ENCODE measurements around the gene SLC16A4.
"Not testable (repeated sequence)": the region's sequence is repeated elsewhere in the genome, so short reads cannot be mapped to it uniquely, and the experiment has no call there.

The SLC16A4 gene

DNA sequence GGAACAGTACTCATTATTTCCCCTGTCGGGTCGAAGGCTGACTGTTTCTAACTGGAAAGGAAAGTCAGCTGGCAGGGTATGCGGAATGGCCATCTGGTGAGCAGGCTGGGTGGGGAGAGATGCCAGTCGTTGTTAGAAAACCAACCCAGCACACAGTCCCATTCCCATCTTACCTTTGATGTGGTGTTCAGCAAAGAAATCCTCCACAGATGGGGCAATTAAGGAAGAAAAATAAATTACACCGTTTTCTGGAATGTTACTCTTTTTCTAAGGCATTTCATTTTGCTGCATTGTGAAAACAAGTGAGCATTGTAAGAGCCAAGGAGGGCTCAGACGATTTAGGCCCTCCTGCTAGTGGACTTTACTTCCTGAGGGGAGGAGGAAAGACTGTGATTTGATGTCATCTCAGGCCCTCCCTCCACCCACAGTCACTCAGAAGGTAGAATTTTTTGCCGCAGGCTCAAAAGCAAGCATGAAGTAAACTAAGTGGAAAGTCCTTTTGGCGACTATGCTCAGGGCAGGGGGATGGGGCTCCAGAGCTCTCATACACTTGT, at the start of gene SLC16A4:
TSS of gene SLC16A4 (minus strand) at position 335 of the 554 bp plus-strand sequence. CDS start 1,703 bp downstream, outside the sequence.
- no peak for DNase-seq (ENCODE audit: low spot score)

DNA sequence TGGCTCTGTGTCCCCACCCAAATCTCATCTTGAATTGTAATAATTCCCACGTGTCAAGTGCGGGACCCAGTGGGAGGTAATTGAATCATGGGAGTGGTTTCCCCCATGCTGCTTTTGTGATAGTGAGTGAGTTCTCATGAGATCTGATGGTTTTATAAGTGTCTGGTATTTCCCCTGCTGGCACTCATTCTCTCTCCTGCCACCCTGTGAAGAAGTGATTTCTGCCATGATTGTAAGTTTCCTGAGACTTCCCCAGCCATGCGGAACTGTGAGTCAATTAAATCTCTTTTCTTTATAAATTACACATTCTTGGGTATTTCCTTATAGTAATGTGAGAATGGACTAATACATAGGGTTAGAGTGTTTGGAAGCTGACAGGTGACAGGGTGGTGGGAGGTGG, 49.0 kb upstream of the SLC16A4 start:
- DNase-seq (ENCODE audit: low spot score) = not testable (repeated sequence)

DNA sequence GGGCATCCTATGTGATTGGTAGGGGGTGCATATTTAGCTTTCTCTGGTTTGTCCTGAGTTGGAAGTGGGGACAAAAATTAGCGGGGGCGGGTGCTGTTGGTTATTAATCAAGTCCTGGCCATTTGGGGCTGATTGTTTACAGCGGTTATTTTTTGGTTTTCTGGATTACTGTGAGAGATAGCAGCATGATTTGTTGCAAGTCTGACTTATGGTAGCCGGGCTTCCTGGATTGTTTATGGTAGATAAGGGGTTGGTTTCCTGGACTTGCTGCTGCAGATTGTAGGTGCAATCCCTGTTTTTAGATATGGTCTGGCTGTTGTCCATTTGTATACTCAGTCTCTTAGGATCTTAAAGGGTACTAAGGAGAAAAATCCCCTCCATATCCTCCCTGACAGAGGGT, 48.1 kb upstream of the SLC16A4 start:
- DNase-seq (ENCODE audit: low spot score) = no peak

- DNase-seq (ENCODE audit: low spot score) = not testable (repeated sequence)
Observed at GRCh38 chr1:110437645-110438299, 46.9 kb upstream of the SLC16A4 start.

DNA sequence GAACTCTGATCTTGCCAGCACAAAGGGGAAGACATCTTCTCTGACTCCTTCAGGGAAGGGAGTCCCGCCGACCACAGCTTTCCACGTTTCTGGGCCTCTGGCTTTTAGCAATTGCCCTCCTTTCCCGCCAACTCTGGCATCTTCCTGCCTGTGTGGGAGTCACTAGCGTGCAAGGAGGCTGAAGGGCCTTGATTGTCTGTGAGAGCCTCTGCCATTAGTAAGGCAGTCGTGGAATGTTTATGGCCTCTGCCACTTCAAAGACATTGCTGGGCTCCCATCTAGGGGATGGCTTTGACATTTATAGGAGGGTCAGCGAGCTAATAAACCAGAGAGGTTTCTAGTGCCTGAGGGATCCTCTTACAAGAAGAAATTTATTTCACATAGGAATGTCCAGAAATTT, 45.8 kb upstream of the SLC16A4 start:
- no peak for DNase-seq (ENCODE audit: low spot score)

DNA sequence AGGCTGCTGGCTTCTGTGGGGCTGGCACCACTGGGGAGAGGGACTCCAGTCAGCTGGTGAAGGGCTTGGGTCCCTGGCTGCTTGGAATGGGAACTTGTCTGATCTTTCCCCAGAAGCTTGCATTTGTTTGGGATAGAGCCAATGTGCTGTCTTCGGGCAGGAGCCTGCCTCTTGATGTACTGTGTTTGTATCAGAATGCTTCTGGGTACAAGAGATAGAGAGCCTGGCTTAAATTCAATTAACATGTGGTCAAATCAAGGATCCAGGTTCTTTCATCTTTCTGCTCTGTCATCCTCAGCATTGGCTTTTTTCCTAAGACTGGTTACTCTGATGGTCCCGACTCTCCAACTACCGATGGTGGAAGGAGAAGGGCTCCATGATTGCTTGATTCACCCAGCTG, 44.1 kb upstream of the SLC16A4 start:
- DNase-seq (ENCODE audit: low spot score) = no peak

DNA sequence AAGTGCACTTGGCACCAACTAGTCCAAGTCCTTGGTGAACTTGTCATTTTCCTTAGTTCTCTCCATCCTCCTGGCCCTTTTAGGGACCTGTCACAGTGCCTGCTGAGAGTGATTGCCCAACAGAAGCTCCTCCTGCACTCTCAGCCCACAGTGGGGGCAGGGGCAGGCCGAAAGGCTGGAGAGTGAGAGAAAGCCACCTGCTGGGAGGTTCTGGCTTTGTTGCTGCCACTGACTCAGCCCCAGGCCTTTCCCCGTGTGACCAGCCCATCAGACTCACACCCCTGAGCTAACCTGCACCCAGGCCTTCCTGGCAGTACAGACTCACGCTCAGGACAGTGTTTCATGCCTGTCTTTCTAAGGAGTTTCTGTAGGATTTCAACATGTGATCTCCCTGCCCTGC, 43.0 kb upstream of the SLC16A4 start:
- no peak for DNase-seq (ENCODE audit: low spot score)

- no peak for DNase-seq (ENCODE audit: low spot score)
Observed at GRCh38 chr1:110433213-110433612, 42.4 kb upstream of the SLC16A4 start.

- no peak for DNase-seq (ENCODE audit: low spot score)
Observed at GRCh38 chr1:110430901-110431300, 40.1 kb upstream of the SLC16A4 start.

DNA sequence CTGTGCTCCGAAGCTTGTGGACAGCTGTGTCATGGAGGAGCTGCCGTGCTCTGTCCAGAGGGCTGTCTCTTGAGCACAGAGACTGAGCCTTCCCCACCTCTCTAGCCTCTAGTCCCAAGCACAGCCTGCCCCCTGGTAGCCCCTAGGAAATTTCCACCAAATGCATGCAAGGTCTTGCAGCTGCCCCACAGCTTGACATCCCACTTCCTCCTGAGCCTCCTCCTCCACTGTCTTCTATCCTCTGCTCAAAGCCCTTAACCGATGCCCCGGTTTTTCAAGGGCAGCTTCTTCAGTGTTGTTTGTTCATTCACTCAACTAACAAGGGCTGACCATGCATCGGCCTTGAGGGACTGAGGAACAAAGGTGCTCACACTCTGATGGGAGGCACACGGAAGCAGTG, 39.5 kb upstream of the SLC16A4 start:
- no peak for DNase-seq (ENCODE audit: low spot score)

- no peak for DNase-seq (ENCODE audit: low spot score)
Observed at GRCh38 chr1:110428946-110429345, 38.1 kb upstream of the SLC16A4 start.

GRCh38 chr1:110426854-110427253, 36.0 kb upstream of the SLC16A4 start:
- no peak for DNase-seq (ENCODE audit: low spot score)

DNA sequence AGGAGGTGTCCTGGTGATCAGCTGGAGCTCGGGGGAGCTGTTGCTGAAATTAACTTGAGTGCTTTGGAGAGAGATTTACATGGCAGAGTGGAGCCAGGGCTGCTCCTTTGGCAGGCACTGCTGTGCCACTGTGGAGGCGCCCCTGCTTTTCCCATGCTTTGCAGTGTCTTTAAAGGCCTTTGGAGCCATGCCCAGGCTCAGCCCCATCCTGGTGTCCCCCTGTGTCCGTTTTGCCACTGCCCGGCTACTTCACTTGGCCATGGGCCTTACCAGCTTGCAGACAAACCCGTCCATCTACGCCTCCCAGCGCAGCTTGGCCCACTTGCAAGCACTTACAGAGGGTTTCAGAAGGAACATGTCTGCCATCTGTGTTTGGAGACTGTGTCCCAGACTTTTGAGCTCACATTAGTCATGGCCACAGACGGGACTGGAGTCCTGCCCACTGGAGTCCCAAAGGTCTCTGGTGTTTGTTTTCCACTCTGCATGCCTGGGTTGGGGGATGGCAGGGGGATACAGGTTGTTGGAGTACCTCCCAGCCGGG, 34.9 kb upstream of the SLC16A4 start:
- no peak for DNase-seq (ENCODE audit: low spot score)

GRCh38 chr1:110424699-110425611, 34.1 kb upstream of the SLC16A4 start:
- no peak for DNase-seq (ENCODE audit: low spot score)

DNA sequence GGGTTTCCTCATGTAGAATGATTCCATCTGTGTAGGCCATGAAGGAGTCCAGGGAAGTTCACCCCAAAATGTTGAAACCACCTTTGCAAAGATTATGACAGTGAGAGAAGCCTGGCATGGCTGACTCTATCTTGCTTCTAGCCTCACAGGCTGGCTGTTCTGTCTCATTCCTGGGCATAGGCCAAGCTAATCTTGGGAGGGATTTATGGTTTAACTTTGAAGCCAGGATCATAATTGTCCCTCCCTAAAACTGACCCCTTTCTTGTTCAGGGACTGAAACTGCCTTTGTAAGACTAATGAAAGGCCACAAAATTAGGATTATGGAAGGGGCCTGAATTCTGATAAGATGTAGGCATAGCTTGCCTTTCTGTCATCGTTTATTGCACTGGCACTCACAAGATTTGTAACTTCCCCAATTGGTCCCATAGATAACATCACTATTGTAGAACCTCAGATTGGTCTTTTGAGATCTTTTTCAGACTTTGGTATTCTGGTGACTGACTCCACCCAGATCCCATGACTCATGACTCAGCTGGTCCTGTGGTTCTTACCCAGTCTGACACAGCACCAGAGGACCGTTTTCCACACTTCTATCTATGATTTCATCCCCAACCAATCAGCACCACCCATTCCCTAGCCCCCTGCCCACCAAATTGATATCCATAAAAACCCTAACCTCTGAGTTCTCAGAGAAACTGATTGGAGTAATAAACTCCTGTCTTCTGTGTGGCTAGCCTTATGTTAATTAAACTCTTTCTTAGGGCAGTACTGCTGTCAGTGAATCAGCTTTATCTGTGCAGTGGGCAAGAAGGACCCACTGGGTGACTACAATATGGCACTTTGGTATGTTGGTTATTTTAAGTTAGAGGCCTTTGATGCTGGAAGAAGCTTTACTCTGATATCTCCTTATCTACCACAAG, 30.3 kb upstream of the SLC16A4 start:
- no peak for DNase-seq (ENCODE audit: low spot score)

GRCh38 chr1:110420023-110420662, 29.3 kb upstream of the SLC16A4 start:
- DNase-seq (ENCODE audit: low spot score) = no peak

DNA sequence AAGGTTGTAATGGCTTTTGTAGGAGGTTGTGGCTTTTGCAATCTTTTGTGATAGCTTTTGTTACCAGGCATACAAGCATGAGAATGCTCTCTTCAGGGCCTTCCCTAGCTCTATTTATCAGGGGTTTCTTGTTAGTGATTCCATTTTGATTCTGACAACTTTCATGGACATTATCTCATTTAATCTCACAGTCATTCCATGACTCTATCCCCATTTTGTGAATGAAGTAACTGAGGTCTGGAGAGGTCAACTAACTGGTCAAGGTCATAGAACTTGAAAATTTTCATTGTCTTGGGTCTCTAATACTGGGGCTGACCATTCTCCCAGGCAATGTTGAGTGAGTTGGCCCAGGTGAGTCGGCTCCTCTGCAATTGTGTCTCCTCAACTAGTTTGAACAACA, 27.9 kb upstream of the SLC16A4 start:
- DNase-seq (ENCODE audit: low spot score) = no peak

DNA sequence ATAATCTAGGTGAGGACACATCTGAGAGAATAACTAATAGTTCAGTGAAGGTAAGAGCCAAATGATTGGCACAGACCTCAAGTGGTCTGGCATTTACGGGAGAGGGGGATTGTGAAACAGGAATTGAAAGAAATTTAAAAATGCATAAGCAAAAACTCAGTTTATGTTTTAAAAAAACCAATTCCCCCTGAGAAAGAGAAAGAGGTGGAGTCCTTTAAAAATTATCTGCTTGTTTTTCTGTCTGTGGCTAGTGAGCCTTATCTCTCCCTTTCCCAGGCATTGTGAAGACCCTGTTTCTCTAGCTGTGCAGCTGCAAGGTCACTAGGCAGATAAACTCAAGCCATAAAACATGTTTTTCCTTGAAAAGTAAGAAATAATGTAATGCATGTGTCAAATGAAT, 22.2 kb upstream of the SLC16A4 start:
- not testable (repeated sequence) for DNase-seq (ENCODE audit: low spot score)

GRCh38 chr1:110412576-110412975, 21.8 kb upstream of the SLC16A4 start:
- peak; percentile 61 for DNase-seq (ENCODE audit: low spot score)

- no peak for DNase-seq (ENCODE audit: low spot score)
Observed at GRCh38 chr1:110411173-110411735, 20.4 kb upstream of the SLC16A4 start.

GRCh38 chr1:110409316-110409715, 18.5 kb upstream of the SLC16A4 start:
- DNase-seq (ENCODE audit: low spot score) = no peak
